ENCODE data around the gene TMEM163.
"Not testable (repeated sequence)": the region's sequence is repeated elsewhere in the genome, so short reads cannot be mapped to it uniquely, and the experiment has no call there.

The TMEM163 gene

GRCh38 chr2:134615480-134615879, 103.3 kb downstream of the TMEM163 start:
- H2BK120ac ChIP-seq (ENCODE audit: low read depth, low read length); H2BK5ac ChIP-seq (ENCODE audit: low read length); H3K9ac ChIP-seq (ENCODE audit: low read length); H3K56ac ChIP-seq (ENCODE audit: low read length); DNase-seq; H4K8ac ChIP-seq (ENCODE audit: low read depth, low read length); H3K18ac ChIP-seq (ENCODE audit: low read length); H3K4me2 ChIP-seq (ENCODE audit: low read length); H4K5ac ChIP-seq (ENCODE audit: low read length); H2AK5ac ChIP-seq (ENCODE audit: low read length); H3K27ac ChIP-seq (ENCODE audit: low read depth, low read length); H3K27me3 ChIP-seq (ENCODE audit: insufficient read depth, low read length, poor library complexity); H2BK15ac ChIP-seq (replicated peaks; ENCODE audit: low read depth); H3K23ac ChIP-seq (ENCODE audit: low read length); H3K4me3 ChIP-seq (ENCODE audit: low read length); H3K36me3 ChIP-seq (ENCODE audit: control insufficient read depth, insufficient read depth, low read length); H3K79me1 ChIP-seq (ENCODE audit: low read length); H3K4me1 ChIP-seq (ENCODE audit: control insufficient read depth, low read depth, low read length); H3K4ac ChIP-seq (ENCODE audit: low read depth, low read length); H3K79me2 ChIP-seq (ENCODE audit: control insufficient read depth, insufficient read depth, low read length): not testable (repeated sequence)
- no CpG with 5 or more reads among the region's 3 CpGs for WGBS (ENCODE audit: extremely low coverage, insufficient coverage, low lambda C conversion rate)

DNA sequence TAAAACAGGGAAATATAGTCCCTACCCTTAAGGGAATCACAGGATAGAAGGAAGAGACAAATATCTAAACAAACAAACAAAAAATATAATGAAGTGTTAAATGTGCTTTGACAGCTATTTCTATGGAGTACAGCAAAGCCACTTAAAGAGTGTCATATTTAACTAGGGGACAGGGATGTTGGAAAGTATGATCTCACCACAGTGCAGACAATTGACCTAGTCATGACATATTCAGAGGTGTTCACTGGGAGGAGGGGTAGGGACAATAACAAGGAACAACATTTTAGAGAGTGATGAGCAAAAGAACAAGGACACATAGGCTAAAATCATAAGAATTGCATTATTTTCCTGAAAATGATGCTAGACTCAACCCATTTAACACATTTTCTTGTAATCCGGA, 107.5 kb downstream of the TMEM163 start:
- Histone ChIP-seq H3K36me3 (ENCODE audit: control insufficient read depth, insufficient read depth, low read length) (no peaks in the 10 kb centered on the region), H3K79me1 (ENCODE audit: low read length) (no peaks in the 10 kb centered on the region), H3K79me2 (ENCODE audit: control insufficient read depth, insufficient read depth, low read length) (no peaks in the 10 kb centered on the region), H3K4me1 (ENCODE audit: control insufficient read depth, low read depth, low read length) (no peaks in the 10 kb centered on the region), H2AK5ac (ENCODE audit: low read length) (no peak overlapping the region), H4K8ac (ENCODE audit: low read depth, low read length) (no peak overlapping the region), H3K9ac (ENCODE audit: low read length) (no peak overlapping the region), H3K4me3 (ENCODE audit: low read length) (no peak overlapping the region), H3K27me3 (ENCODE audit: insufficient read depth, low read length, poor library complexity) (no peaks in the 10 kb centered on the region), H3K4me2 (ENCODE audit: low read length) (no peak overlapping the region), H3K27ac (ENCODE audit: low read depth, low read length) (no peak overlapping the region), H3K4ac (ENCODE audit: low read depth, low read length) (no peak overlapping the region), H2BK5ac (ENCODE audit: low read length) (no peak overlapping the region), H4K5ac (ENCODE audit: low read length) (no peak overlapping the region), H3K18ac (ENCODE audit: low read length) (no peak overlapping the region), H3K23ac (ENCODE audit: low read length) (no peak overlapping the region), H2BK15ac (replicated peaks; ENCODE audit: low read depth) (no peak overlapping the region), H2BK120ac (ENCODE audit: low read depth, low read length) (no peak overlapping the region), H3K56ac (ENCODE audit: low read length) (no peak overlapping the region)
- WGBS (ENCODE audit: extremely low coverage, insufficient coverage, low lambda C conversion rate): no CpG with 5 or more reads among the region's 1 CpG
- no peak for DNase-seq

GRCh38 chr2:134610871-134611270, 107.9 kb downstream of the TMEM163 start:
- H3K56ac ChIP-seq (ENCODE audit: low read length): no peak overlapping the region
- no peak overlapping the region for H3K4me2 ChIP-seq (ENCODE audit: low read length)
- no CpG with 5 or more reads among the region's 2 CpGs for WGBS (ENCODE audit: extremely low coverage, insufficient coverage, low lambda C conversion rate)
- no peaks in the 10 kb centered on the region for H3K36me3 ChIP-seq (ENCODE audit: control insufficient read depth, insufficient read depth, low read length)
- no peak overlapping the region for H2BK120ac ChIP-seq (ENCODE audit: low read depth, low read length)
- H3K4me1 ChIP-seq (ENCODE audit: control insufficient read depth, low read depth, low read length): no peaks in the 10 kb centered on the region
- DNase-seq: no peak
- H3K18ac ChIP-seq (ENCODE audit: low read length): no peak overlapping the region
- H3K9ac ChIP-seq (ENCODE audit: low read length): no peak overlapping the region
- H2AK5ac ChIP-seq (ENCODE audit: low read length): no peak overlapping the region
- H2BK5ac ChIP-seq (ENCODE audit: low read length): no peak overlapping the region
- no peaks in the 10 kb centered on the region for H3K79me1 ChIP-seq (ENCODE audit: low read length)
- H3K23ac ChIP-seq (ENCODE audit: low read length): no peak overlapping the region
- H3K4ac ChIP-seq (ENCODE audit: low read depth, low read length): no peak overlapping the region
- H3K79me2 ChIP-seq (ENCODE audit: control insufficient read depth, insufficient read depth, low read length): no peaks in the 10 kb centered on the region
- no peak overlapping the region for H3K4me3 ChIP-seq (ENCODE audit: low read length)
- H3K27ac ChIP-seq (ENCODE audit: low read depth, low read length): no peak overlapping the region
- H2BK15ac ChIP-seq (replicated peaks; ENCODE audit: low read depth): no peak overlapping the region
- H4K5ac ChIP-seq (ENCODE audit: low read length): no peak overlapping the region
- H4K8ac ChIP-seq (ENCODE audit: low read depth, low read length): no peak overlapping the region
- no peaks in the 10 kb centered on the region for H3K27me3 ChIP-seq (ENCODE audit: insufficient read depth, low read length, poor library complexity)

DNA sequence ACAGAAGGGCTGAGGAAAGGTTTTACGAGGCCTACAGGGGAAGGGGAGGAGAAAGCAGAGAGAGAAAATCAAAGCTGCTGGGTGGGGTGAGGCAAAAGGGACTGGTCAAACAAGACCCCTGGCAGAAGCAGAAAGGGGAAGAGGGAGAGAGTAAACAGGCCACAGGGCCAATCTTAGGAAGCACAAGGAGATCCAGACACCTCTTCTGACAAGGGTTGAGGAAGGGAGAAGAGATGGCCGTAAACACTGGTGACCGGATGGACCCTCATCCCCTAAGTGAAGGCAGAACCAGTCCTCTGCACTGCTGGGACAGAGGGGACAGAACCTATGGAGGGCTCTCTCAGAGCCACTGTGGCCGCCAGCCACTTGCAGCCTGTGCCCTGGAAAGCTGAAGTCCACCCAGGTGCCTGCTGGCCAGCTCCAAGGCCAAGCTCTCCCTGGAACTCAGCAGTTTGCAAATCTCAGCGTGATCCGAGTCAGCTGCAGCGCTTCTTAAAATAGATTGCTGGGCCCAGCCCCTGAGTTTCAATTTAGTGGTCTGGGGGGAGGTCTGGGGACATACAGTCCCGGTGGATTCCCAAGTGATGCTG, 108.8 kb downstream of the TMEM163 start:
- Histone ChIP-seq H3K79me1 (ENCODE audit: low read length) (no peaks in the 10 kb centered on the region), H3K18ac (ENCODE audit: low read length) (no peak overlapping the region), H3K4ac (ENCODE audit: low read depth, low read length) (no peak overlapping the region), H4K5ac (ENCODE audit: low read length) (no peak overlapping the region), H3K4me2 (ENCODE audit: low read length) (no peak overlapping the region), H3K56ac (ENCODE audit: low read length) (no peak overlapping the region), H2BK15ac (replicated peaks; ENCODE audit: low read depth) (no peak overlapping the region), H3K79me2 (ENCODE audit: control insufficient read depth, insufficient read depth, low read length) (no peaks in the 10 kb centered on the region), H2BK120ac (ENCODE audit: low read depth, low read length) (no peak overlapping the region), H2AK5ac (ENCODE audit: low read length) (no peak overlapping the region), H3K36me3 (ENCODE audit: control insufficient read depth, insufficient read depth, low read length) (no peaks in the 10 kb centered on the region), H4K8ac (ENCODE audit: low read depth, low read length) (no peak overlapping the region), H3K27me3 (ENCODE audit: insufficient read depth, low read length, poor library complexity) (no peaks in the 10 kb centered on the region), H3K4me3 (ENCODE audit: low read length) (no peak overlapping the region), H3K23ac (ENCODE audit: low read length) (no peak overlapping the region), H3K9ac (ENCODE audit: low read length) (no peak overlapping the region), H3K4me1 (ENCODE audit: control insufficient read depth, low read depth, low read length) (no peaks in the 10 kb centered on the region), H3K27ac (ENCODE audit: low read depth, low read length) (no peak overlapping the region), H2BK5ac (ENCODE audit: low read length) (no peak overlapping the region)
- no peak for DNase-seq
- no CpG with 5 or more reads among the region's 8 CpGs for WGBS (ENCODE audit: extremely low coverage, insufficient coverage, low lambda C conversion rate)

GRCh38 chr2:134603966-134604365, 114.8 kb downstream of the TMEM163 start:
- no peak overlapping the region for H3K4me3 ChIP-seq (ENCODE audit: low read length)
- no peak overlapping the region for H2AK5ac ChIP-seq (ENCODE audit: low read length)
- no peak overlapping the region for H3K18ac ChIP-seq (ENCODE audit: low read length)
- WGBS (ENCODE audit: extremely low coverage, insufficient coverage, low lambda C conversion rate): no CpG with 5 or more reads among the region's 5 CpGs
- H2BK5ac ChIP-seq (ENCODE audit: low read length): no peak overlapping the region
- no peak overlapping the region for H3K9ac ChIP-seq (ENCODE audit: low read length)
- H3K23ac ChIP-seq (ENCODE audit: low read length): no peak overlapping the region
- no peaks in the 10 kb centered on the region for H3K4me1 ChIP-seq (ENCODE audit: control insufficient read depth, low read depth, low read length)
- no peak overlapping the region for H2BK120ac ChIP-seq (ENCODE audit: low read depth, low read length)
- H4K5ac ChIP-seq (ENCODE audit: low read length): no peak overlapping the region
- H3K56ac ChIP-seq (ENCODE audit: low read length): no peak overlapping the region
- no peaks in the 10 kb centered on the region for H3K79me1 ChIP-seq (ENCODE audit: low read length)
- no peaks in the 10 kb centered on the region for H3K79me2 ChIP-seq (ENCODE audit: control insufficient read depth, insufficient read depth, low read length)
- no peaks in the 10 kb centered on the region for H3K27me3 ChIP-seq (ENCODE audit: insufficient read depth, low read length, poor library complexity)
- no peak overlapping the region for H2BK15ac ChIP-seq (replicated peaks; ENCODE audit: low read depth)
- H4K8ac ChIP-seq (ENCODE audit: low read depth, low read length): no peak overlapping the region
- H3K4me2 ChIP-seq (ENCODE audit: low read length): no peak overlapping the region
- no peak overlapping the region for H3K27ac ChIP-seq (ENCODE audit: low read depth, low read length)
- DNase-seq: no peak
- H3K36me3 ChIP-seq (ENCODE audit: control insufficient read depth, insufficient read depth, low read length): no peaks in the 10 kb centered on the region
- H3K4ac ChIP-seq (ENCODE audit: low read depth, low read length): no peak overlapping the region

DNA sequence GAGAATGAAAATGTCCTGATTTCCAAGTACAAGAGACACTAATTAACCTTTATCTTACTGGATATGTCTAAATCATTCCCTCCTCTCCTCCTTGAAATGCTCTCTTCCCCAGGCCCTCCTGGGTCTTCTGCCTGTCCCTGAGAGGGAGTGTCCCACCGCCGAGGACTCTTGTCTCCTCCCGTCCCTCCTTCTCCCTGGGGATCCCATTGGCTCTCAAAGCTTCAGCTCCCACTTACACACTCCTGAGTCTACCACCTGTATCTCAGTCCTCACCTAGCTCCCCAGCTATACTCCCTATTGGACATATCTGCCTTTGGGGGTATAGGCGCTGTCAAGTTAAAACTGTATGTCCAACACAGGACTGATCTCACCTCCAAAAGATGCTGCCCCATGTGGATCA, 116.1 kb downstream of the TMEM163 start:
- Histone ChIP-seq H2BK5ac (ENCODE audit: low read length) (no peak overlapping the region), H2BK15ac (replicated peaks; ENCODE audit: low read depth) (no peak overlapping the region), H3K9ac (ENCODE audit: low read length) (no peak overlapping the region), H2AK5ac (ENCODE audit: low read length) (no peak overlapping the region), H3K4ac (ENCODE audit: low read depth, low read length) (no peak overlapping the region), H3K36me3 (ENCODE audit: control insufficient read depth, insufficient read depth, low read length) (no peaks in the 10 kb centered on the region), H3K27ac (ENCODE audit: low read depth, low read length) (no peak overlapping the region), H3K23ac (ENCODE audit: low read length) (no peak overlapping the region), H3K27me3 (ENCODE audit: insufficient read depth, low read length, poor library complexity) (no peaks in the 10 kb centered on the region), H3K4me3 (ENCODE audit: low read length) (no peak overlapping the region), H3K56ac (ENCODE audit: low read length) (no peak overlapping the region), H4K5ac (ENCODE audit: low read length) (no peak overlapping the region), H4K8ac (ENCODE audit: low read depth, low read length) (no peak overlapping the region), H3K79me1 (ENCODE audit: low read length) (no peaks in the 10 kb centered on the region), H2BK120ac (ENCODE audit: low read depth, low read length) (no peak overlapping the region), H3K4me1 (ENCODE audit: control insufficient read depth, low read depth, low read length) (no peaks in the 10 kb centered on the region), H3K18ac (ENCODE audit: low read length) (no peak overlapping the region), H3K79me2 (ENCODE audit: control insufficient read depth, insufficient read depth, low read length) (no peaks in the 10 kb centered on the region), H3K4me2 (ENCODE audit: low read length) (no peak overlapping the region)
- no CpG with 5 or more reads among the region's 4 CpGs for WGBS (ENCODE audit: extremely low coverage, insufficient coverage, low lambda C conversion rate)
- no peak for DNase-seq

All from mesendoderm (in vitro differentiated cells).